Right atrium auricular region (tissue), 2 donors: ENCODE measurements around the gene SLAMF6. TPM values are rescaled to one million over a fixed set of nuclear protein-coding genes. Genes with fewer than 3 reads are reported as not detected.

Experiments
- DNase-seq: peaks from one replicate; pipeline ENCODE4 v3.0.0-alpha.2; 2019; ENCODE audit warnings: low spot score
- H3K27ac ChIP-seq, 2 donors: fragments of 200-600 bp; sonication (generic); 1 replicate in 1 of 2; 2 replicates in 1 of 2; pipeline ENCODE4 v1.5.1; 2016 to 2019
- H3K27me3 ChIP-seq, 2 donors: fragments of 200-600 bp; sonication (generic); one replicate each; pipeline versions ENCODE4 v1.5.1 to v1.6.0; 2017 to 2019
- H3K36me3 ChIP-seq: fragments of 200-600 bp; sonication (generic); one replicate; pipeline ENCODE4 v1.5.1; 2016
- H3K4me1 ChIP-seq, 2 donors: fragments of 200-600 bp; sonication (generic); one replicate each; pipeline versions ENCODE4 v1.5.1 to v1.6.0; 2017 to 2019
- H3K4me3 ChIP-seq, 2 donors: fragments of 200-600 bp; sonication (generic); 1 replicate in 1 of 2; 2 replicates in 1 of 2; pipeline ENCODE4 v1.5.1; 2017 to 2019; ENCODE audit warnings: mild to moderate bottlenecking in 1 of 2, moderate library complexity in 1 of 2
- H3K9me3 ChIP-seq, 2 donors: fragments of 200-600 bp; sonication (generic); one replicate each; pipeline ENCODE4 v1.5.1; 2019
- CTCF ChIP-seq, 2 donors: fragments of 200-600 bp; sonication (generic); IDR thresholded peaks; one replicate each; pipeline ENCODE4 v1.5.1; 2019; ENCODE audit warnings: antibody characterized with exemption in 2 of 2
- total RNA-seq, 2 donors: library from RNA; depleted of rRNA; stranded (reverse); fragments of >200 nt; gene quantifications; one replicate each; pipeline ENCODE4 v1.1.0, GENCODE V29; 2016

Gene SLAMF6
- total RNA-seq, 2 donors from 2014 or later, result 0.19 to 1.3 TPM

GRCh38 chr1:160459687-160460086, 63.4 kb downstream of the SLAMF6 start:
- Histone ChIP-seq H3K9me3 (no peaks in the 10 kb centered on the region), H3K4me1 (no peaks in the 10 kb centered on the region), H3K27me3 (no peaks in the 10 kb centered on the region), H3K4me3 (no peak overlapping the region), H3K27ac (no peak overlapping the region), H3K36me3 (no peaks in the 10 kb centered on the region)
- DNase-seq, result no peak
- TF ChIP-seq CTCF (IDR thresholded peaks at IDR 0.05), result no peak

DNA sequence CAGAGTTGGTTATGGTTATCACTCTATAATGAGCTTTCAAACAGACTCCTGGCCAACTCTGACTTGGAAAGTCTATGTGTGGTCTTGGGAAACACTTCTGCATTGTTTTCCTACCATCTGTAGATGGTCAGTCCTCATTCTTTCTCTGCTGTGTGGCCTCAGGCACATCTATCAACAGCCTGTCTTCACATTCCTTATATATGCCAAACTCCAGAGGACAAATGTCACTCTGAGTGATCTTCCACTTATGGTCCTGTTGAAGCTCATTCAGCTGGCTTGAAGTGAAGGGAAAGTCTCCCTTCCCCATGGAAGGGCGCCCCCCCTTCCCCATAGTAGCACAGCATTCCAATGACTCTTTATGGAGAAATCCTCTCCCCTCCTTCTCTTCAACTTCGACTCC, 64.0 kb downstream of the SLAMF6 start:
- H3K4me1 ChIP-seq, result no peaks in the 10 kb centered on the region
- no peak overlapping the region for H3K27ac ChIP-seq
- no peak for TF ChIP-seq CTCF (IDR thresholded peaks at IDR 0.05)
- no peaks in the 10 kb centered on the region for H3K9me3 ChIP-seq
- H3K36me3 ChIP-seq, result no peaks in the 10 kb centered on the region
- H3K4me3 ChIP-seq, result no peak overlapping the region
- no peak for DNase-seq
- H3K27me3 ChIP-seq, result no peaks in the 10 kb centered on the region

- Histone ChIP-seq H3K9me3 (no peaks in the 10 kb centered on the region), H3K4me1 (no peaks in the 10 kb centered on the region), H3K36me3 (no peaks in the 10 kb centered on the region), H3K27ac (no peak overlapping the region), H3K4me3 (no peak overlapping the region), H3K27me3 (no peaks in the 10 kb centered on the region)
- no peak for DNase-seq
- no peak for TF ChIP-seq CTCF (IDR thresholded peaks at IDR 0.05)
Observed at GRCh38 chr1:160455153-160455517, 67.9 kb downstream of the SLAMF6 start.

DNA sequence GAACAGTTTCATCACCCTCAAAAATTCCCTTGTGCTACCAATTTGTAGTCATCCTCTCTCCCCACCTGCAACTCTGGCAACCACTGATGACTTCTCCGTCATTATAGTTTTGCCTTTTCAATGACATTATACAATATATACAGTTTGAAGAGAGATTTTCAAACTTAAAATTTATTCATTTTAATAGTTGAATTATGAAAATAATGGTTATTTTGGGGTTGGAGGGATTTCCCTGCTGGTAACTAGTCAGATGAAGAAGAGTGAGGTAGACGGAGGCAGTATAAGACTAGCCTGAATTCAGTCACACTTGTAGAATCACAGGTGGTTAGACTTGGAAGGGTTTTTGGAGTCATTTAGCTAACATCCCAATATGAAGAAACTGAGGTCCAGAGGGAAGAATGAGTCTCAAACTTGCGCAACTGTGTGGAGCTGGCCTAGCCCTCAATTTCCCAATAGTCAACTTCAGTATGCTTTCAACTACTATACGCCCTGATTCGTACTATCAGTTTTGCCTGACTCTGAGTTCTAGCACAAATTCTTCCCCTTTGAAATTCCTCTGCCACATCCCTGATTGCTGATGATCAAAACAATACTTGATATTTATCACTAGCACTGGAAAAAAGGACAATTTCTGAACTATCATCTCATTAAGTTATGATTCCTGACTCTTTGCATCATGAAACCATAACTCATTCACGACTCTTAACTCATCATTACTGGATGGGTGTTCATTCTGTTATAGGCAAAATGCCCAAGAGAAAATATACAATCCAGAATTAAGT, 68.5 kb downstream of the SLAMF6 start:
- TF ChIP-seq CTCF (IDR thresholded peaks at IDR 0.05), result no peak
- no peaks in the 10 kb centered on the region for H3K9me3 ChIP-seq
- no peak overlapping the region for H3K27ac ChIP-seq

GRCh38 chr1:160453443-160453842, 69.6 kb downstream of the SLAMF6 start:
- Histone ChIP-seq H3K4me3 (no peak overlapping the region), H3K36me3 (no peaks in the 10 kb centered on the region), H3K4me1 (no peaks in the 10 kb centered on the region), H3K27ac (no peak overlapping the region), H3K9me3 (no peaks in the 10 kb centered on the region), H3K27me3 (no peaks in the 10 kb centered on the region)
- TF ChIP-seq CTCF (IDR thresholded peaks at IDR 0.05), result no peak
- no peak for DNase-seq

More for the DNA sequence above, 68.5 kb downstream of the SLAMF6 start:
- Histone ChIP-seq H3K36me3 (no peaks in the 10 kb centered on the region), H3K27me3 (no peaks in the 10 kb centered on the region), H3K4me1 (no peaks in the 10 kb centered on the region), H3K4me3 (no peak overlapping the region)
- no peak for DNase-seq

DNA sequence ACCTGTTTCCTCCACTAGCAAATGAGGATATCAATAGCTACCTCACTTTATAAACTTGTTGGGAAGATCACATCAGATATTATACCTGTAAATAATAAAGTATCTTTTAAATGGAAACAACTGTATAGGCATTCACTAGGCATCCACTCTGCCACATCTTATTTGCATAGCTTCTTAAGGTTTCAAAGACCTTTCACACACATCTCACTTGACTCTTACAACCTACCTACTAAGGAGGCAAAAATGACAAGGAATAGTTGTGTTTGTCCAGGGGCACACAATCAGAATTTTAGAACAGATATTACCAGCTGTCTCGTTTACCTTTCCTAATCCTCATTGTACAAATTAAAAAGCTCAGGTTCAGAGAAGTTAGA, 71.2 kb downstream of the SLAMF6 start:
- no peaks in the 10 kb centered on the region for H3K9me3 ChIP-seq
- no peak for TF ChIP-seq CTCF (IDR thresholded peaks at IDR 0.05)
- no peak for DNase-seq
- H3K27me3 ChIP-seq, result no peaks in the 10 kb centered on the region
- no peaks in the 10 kb centered on the region for H3K36me3 ChIP-seq
- no peaks in the 10 kb centered on the region for H3K4me1 ChIP-seq
- H3K27ac ChIP-seq, result no peak overlapping the region
- no peak overlapping the region for H3K4me3 ChIP-seq
